IMR-90 (cell line): ENCODE data around the gene QSOX2. TPM values are rescaled to one million over a fixed set of nuclear protein-coding genes. Genes with fewer than 3 reads are reported as not detected.

ENCODE experiments used
- ATAC-seq: fragments of 200-7000 bp; cut with Tn5 transposase; 2 replicates; pipeline ENCODE4 v1.9.1; 2020; ENCODE audit warnings: low read depth, mild to moderate bottlenecking, moderate library complexity
- BruUV-seq: library from RNA; stranded (reverse); fragments of 400-500 nt; replicated peaks from 2 replicates; lab custom pipeline; 2021; lab: Mats Ljungman, UMichigan
- CTCF ChIA-PET: fragments of 300-600 bp; formaldehyde crosslinking; extraction: SDS; loops from one replicate; lab custom pipeline; 2021; ENCODE audit warnings: antibody characterized with exemption; lab: Yijun Ruan, JAX
- POLR2A ChIA-PET: fragments of 300-600 bp; sonication (Branson Sonifier 250); formaldehyde crosslinking; loops from one replicate; lab custom pipeline; 2022; ENCODE audit warnings: antibody characterized with exemption; ENCODE audit not compliant: unreplicated experiment; lab: Charles Lee
- DNase-seq: peaks from one replicate; pipeline ENCODE4 v3.0.0; 2013
- H2AFZ ChIP-seq: replicated peaks from 2 replicates; pipeline ENCODE3; 2013; ENCODE audit warnings: low read length, mild to moderate bottlenecking; ENCODE audit not compliant: poor library complexity
- H2AK5ac ChIP-seq: 2 replicates; pipeline ENCODE4 v1.6.1; 2013; ENCODE audit warnings: low read depth, low read length, inconsistent platforms
- H2AK9ac ChIP-seq: replicated peaks from 2 replicates; pipeline ENCODE3; 2013; ENCODE audit warnings: mild to moderate bottlenecking, low read depth, low read length, moderate library complexity; ENCODE audit not compliant: poor library complexity
- H2BK120ac ChIP-seq: 2 replicates; pipeline ENCODE4 v1.6.1; 2013; ENCODE audit warnings: low read depth, low read length, inconsistent platforms
- H2BK15ac ChIP-seq: 3 replicates; pipeline ENCODE4 v1.6.1; 2013; ENCODE audit warnings: low read depth, low read length, inconsistent platforms
- H2BK20ac ChIP-seq: 2 replicates; pipeline ENCODE4 v1.6.1; 2013; ENCODE audit warnings: low read depth, mild to moderate bottlenecking, inconsistent platforms, low read length, moderate library complexity
- H2BK5ac ChIP-seq: 2 replicates; pipeline ENCODE4 v1.6.1; 2013; ENCODE audit warnings: mild to moderate bottlenecking, low read depth, low read length, inconsistent platforms; ENCODE audit not compliant: poor library complexity, severe bottlenecking
- H3K14ac ChIP-seq: replicated peaks from 2 replicates; pipeline ENCODE4 v1.6.1; 2013; ENCODE audit warnings: low read depth, low read length, inconsistent platforms
- H3K18ac ChIP-seq: 2 replicates; pipeline ENCODE4 v1.6.1; 2013; ENCODE audit warnings: low read depth, low read length, control low read depth
- H3K23ac ChIP-seq: 2 replicates; pipeline ENCODE4 v1.6.1; 2013; ENCODE audit warnings: low read depth, low read length, inconsistent platforms
- H3K27ac ChIP-seq: 2 replicates; pipeline ENCODE4 v1.5.1; 2013; ENCODE audit warnings: mild to moderate bottlenecking, control low read depth, low read length; ENCODE audit not compliant: insufficient read depth
- H3K27me3 ChIP-seq: 2 replicates; pipeline ENCODE4 v1.6.1; 2013; ENCODE audit warnings: low read length; ENCODE audit not compliant: control insufficient read depth, insufficient read depth
- H3K36me3 ChIP-seq: 2 replicates; pipeline ENCODE4 v1.6.1; 2013; ENCODE audit warnings: low read length, mixed read lengths; ENCODE audit not compliant: control insufficient read depth, insufficient read depth
- H3K4ac ChIP-seq: 2 replicates; pipeline ENCODE4 v1.6.1; 2013; ENCODE audit warnings: low read depth, low read length, inconsistent platforms
- H3K4me1 ChIP-seq: 2 replicates; pipeline ENCODE4 v1.6.1; 2013; ENCODE audit warnings: low read length, mixed read lengths; ENCODE audit not compliant: control insufficient read depth, insufficient read depth
- H3K4me2 ChIP-seq: 2 replicates; pipeline ENCODE4 v1.6.1; 2013; ENCODE audit warnings: low read depth, mild to moderate bottlenecking, control low read depth, low read length, moderate library complexity
- H3K4me3 ChIP-seq: 2 replicates; pipeline ENCODE4 v1.5.1; 2013; ENCODE audit warnings: low read depth, mild to moderate bottlenecking, control low read depth, low read length, moderate library complexity; ENCODE audit not compliant: insufficient read depth
- H3K56ac ChIP-seq: 2 replicates; pipeline ENCODE4 v1.6.1; 2013; ENCODE audit warnings: low read length, inconsistent platforms; ENCODE audit not compliant: insufficient read depth; ENCODE audit errors: extremely low read depth
- H3K79me1 ChIP-seq, 2 experiments: 2 replicates each; pipeline ENCODE4 v1.6.1; 2013; ENCODE audit warnings: low read length in 2 of 2, inconsistent platforms in 1 of 2, low read depth in 1 of 2
- H3K9ac ChIP-seq: 2 replicates; pipeline ENCODE4 v1.6.1; 2013; ENCODE audit warnings: low read depth, low read length, control low read depth
- H3K9me1 ChIP-seq: 2 replicates; pipeline ENCODE4 v1.6.1; 2013; ENCODE audit warnings: low read length, inconsistent platforms; ENCODE audit not compliant: insufficient read depth
- H3K9me3 ChIP-seq: 2 replicates; pipeline ENCODE4 v1.6.1; 2013; ENCODE audit warnings: low read length; ENCODE audit not compliant: control insufficient read depth, insufficient read depth
- H4K20me1 ChIP-seq: 2 replicates; pipeline ENCODE4 v1.6.1; 2013; ENCODE audit warnings: low read length, inconsistent platforms; ENCODE audit not compliant: insufficient read depth
- H4K5ac ChIP-seq: 2 replicates; pipeline ENCODE4 v1.6.1; 2013; ENCODE audit warnings: mild to moderate bottlenecking, low read depth, low read length, control low read depth
- H4K8ac ChIP-seq, 2 experiments: 2 replicates each; pipeline ENCODE4 v1.6.1; 2013; ENCODE audit warnings: low read depth in 2 of 2, low read length in 2 of 2, control low read depth in 1 of 2, inconsistent platforms in 1 of 2
- H4K91ac ChIP-seq: 2 replicates; pipeline ENCODE4 v1.6.1; 2013; ENCODE audit warnings: low read depth, low read length, inconsistent platforms; ENCODE audit not compliant: insufficient read depth
- NFE2L2 ChIP-seq: fragments of 150-350 bp; IDR thresholded peaks from 2 replicates; pipeline ENCODE4 v1.6.1; 2016; ENCODE audit warnings: low read depth, mild to moderate bottlenecking, low read length
- WGBS, 2 experiments: methylation state at CpG; one replicate each; pipeline versions ENCODE4 v1.1.5 to v1.1.7; 2013; ENCODE audit warnings: missing lambda C conversion rate in 2 of 2; ENCODE audit not compliant: insufficient read length in 1 of 2; ENCODE audit errors: extremely low coverage in 2 of 2; 5-methylcytosine and 5-hydroxymethylcytosine counted together
- dilution Hi-C: fragments of 300-500 bp; cut with HindIII; formaldehyde crosslinking; loops from one replicate; pipeline ENCODE4 v1.14.3; 2018; ENCODE audit warnings: low sequenced_read_pairs; ENCODE audit not compliant: unreplicated experiment
- in situ Hi-C: fragments of 300-500 bp; cut with MboI; formaldehyde crosslinking; loops from 3 replicates; pipeline ENCODE4 v1.14.3; 2019; ENCODE audit warnings: low sequenced_read_pairs, inconsistent platforms, mixed read lengths
- intact Hi-C: fragments of 100-400 bp; cut with micrococcal nuclease; formaldehyde crosslinking; loops from 2 replicates; pipeline ENCODE4 v1.10.0; 2022
- polyA plus RNA-seq, 3 experiments: library from polyadenylated mRNA; depleted of rRNA; stranded (reverse); fragments of >200 nt; gene quantifications; 2 replicates each; pipeline ENCODE4 v1.2.3, GENCODE V29; 2012; ENCODE audit warnings: low replicate concordance in 1 of 3
- total RNA-seq: library from RNA; depleted of rRNA; stranded (reverse); fragments of >200 nt; gene quantifications from 2 replicates; pipeline ENCODE4 v1.2.3, GENCODE V29; 2012
- TF ChIP-seq, protein P1 (sequence below): conservative IDR thresholded peaks from 2 replicates; pipeline ENCODE4 v1.5.1; 2012; ENCODE audit warnings: mild to moderate bottlenecking, low read depth, low read length, improper control_type of control experiment
- TF ChIP-seq, protein P2 (sequence below): fragments of 150-350 bp; IDR thresholded peaks from 2 replicates; pipeline ENCODE4 v1.6.1; 2016; ENCODE audit warnings: low read depth, mild to moderate bottlenecking, low read length, moderate library complexity, borderline replicate concordance

QSOX2 gene
- total and polyA plus RNA-seq, 2 of the 4 experiments (the other 2 are of a cell fraction): 5.9 to 12.9 TPM

DNA sequence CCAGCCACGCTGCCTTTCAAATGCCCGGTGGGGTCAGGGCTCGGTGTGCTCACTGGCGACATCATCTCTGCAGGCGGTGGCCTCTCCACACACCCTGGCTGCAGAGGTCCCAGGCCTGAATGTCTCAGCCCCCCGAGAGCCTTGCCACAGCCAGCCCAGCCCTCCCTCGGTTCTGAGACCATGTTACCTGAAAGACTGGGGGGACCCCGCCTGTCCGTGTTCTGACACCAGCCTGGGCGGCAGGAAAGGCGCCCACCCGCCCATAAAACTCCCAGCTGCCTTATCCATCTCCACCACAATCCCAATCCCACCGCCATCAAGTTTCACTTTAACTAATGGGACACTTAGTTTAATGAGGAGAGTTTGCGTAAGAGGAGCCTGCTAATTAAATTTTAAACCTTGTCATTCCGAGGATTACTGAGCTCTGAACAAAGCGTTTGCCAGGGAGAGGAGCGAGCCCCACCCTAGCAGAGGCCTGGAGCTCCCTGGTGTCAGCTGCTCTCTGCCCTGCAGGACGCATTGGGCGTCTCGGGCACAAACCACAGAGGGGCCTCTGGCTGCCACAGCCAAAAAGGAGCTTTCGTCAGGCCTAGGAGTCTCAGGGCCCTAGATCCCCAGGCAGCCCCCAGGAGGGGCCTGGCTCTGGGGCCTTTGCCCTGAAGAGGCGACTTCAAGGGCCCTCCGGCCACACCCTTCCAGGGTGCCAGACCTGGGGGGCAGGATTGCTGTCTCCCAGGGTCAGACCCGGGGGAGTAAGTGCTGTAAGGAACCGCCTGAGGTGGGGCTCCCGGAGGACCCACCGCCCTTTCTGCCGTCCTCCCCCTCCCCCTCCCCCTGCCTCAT lies 56.0 kb downstream of the QSOX2 start:
- Histone ChIP-seq H3K36me3 (no peaks in the 10 kb centered on the region), H4K91ac (no peak overlapping the region), H4K5ac (no peak overlapping the region), H3K18ac (no peak overlapping the region), H4K8ac (no peak overlapping the region), H3K27ac (no peak overlapping the region), H3K9me1 (no peaks in the 10 kb centered on the region), H2BK5ac (no peak overlapping the region), H2AK9ac (no peak overlapping the region), H2BK15ac (no peak overlapping the region), H3K23ac (no peak overlapping the region), H3K4me3 (no peak overlapping the region), H3K79me1 (no peaks in the 10 kb centered on the region), H2BK120ac (no peak overlapping the region), H3K4me1 (no peaks in the 10 kb centered on the region), H2AK5ac (no peak overlapping the region), H2BK20ac (no peak overlapping the region), H3K9me3 (no peaks in the 10 kb centered on the region), H3K9ac (no peak overlapping the region), H4K20me1 (0 out of 2 replicates have a peak, but pooled peaks cover 5% of the 10 kb centered on the region), H3K56ac (no peak overlapping the region), H2AFZ (no peak overlapping the region), H3K4me2 (no peak overlapping the region), H3K14ac (no peak overlapping the region), H3K27me3 (peaks cover 79% of the 10 kb centered on the region), H3K4ac (no peak overlapping the region)
- ATAC-seq (no peak), DNase-seq (no peak)
- CTCF ChIA-PET: no interaction called here
- 34% methylated on average over 9 of the region's 28 CpGs; no CpG with 5 or more reads in 1 of the 2 experiments for WGBS, 2 experiments
- POLR2A ChIA-PET: no interaction called here
- TF ChIP-seq, protein P1, sequence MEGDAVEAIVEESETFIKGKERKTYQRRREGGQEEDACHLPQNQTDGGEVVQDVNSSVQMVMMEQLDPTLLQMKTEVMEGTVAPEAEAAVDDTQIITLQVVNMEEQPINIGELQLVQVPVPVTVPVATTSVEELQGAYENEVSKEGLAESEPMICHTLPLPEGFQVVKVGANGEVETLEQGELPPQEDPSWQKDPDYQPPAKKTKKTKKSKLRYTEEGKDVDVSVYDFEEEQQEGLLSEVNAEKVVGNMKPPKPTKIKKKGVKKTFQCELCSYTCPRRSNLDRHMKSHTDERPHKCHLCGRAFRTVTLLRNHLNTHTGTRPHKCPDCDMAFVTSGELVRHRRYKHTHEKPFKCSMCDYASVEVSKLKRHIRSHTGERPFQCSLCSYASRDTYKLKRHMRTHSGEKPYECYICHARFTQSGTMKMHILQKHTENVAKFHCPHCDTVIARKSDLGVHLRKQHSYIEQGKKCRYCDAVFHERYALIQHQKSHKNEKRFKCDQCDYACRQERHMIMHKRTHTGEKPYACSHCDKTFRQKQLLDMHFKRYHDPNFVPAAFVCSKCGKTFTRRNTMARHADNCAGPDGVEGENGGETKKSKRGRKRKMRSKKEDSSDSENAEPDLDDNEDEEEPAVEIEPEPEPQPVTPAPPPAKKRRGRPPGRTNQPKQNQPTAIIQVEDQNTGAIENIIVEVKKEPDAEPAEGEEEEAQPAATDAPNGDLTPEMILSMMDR: no peak
- no peak for TF ChIP-seq NFE2L2
- TF ChIP-seq, protein P2, sequence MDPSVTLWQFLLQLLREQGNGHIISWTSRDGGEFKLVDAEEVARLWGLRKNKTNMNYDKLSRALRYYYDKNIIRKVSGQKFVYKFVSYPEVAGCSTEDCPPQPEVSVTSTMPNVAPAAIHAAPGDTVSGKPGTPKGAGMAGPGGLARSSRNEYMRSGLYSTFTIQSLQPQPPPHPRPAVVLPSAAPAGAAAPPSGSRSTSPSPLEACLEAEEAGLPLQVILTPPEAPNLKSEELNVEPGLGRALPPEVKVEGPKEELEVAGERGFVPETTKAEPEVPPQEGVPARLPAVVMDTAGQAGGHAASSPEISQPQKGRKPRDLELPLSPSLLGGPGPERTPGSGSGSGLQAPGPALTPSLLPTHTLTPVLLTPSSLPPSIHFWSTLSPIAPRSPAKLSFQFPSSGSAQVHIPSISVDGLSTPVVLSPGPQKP: no peak
- in situ Hi-C loops: no loop called here
- no TSS peak for BruUV-seq
- dilution Hi-C loops: no loop called here
- intact Hi-C loops: no loop called here
